ENCODE data around the gene ELL3.
"Not testable (repeated sequence)": the region's sequence is repeated elsewhere in the genome, so short reads cannot be mapped to it uniquely, and the experiment has no call there.

ELL3 gene

DNA sequence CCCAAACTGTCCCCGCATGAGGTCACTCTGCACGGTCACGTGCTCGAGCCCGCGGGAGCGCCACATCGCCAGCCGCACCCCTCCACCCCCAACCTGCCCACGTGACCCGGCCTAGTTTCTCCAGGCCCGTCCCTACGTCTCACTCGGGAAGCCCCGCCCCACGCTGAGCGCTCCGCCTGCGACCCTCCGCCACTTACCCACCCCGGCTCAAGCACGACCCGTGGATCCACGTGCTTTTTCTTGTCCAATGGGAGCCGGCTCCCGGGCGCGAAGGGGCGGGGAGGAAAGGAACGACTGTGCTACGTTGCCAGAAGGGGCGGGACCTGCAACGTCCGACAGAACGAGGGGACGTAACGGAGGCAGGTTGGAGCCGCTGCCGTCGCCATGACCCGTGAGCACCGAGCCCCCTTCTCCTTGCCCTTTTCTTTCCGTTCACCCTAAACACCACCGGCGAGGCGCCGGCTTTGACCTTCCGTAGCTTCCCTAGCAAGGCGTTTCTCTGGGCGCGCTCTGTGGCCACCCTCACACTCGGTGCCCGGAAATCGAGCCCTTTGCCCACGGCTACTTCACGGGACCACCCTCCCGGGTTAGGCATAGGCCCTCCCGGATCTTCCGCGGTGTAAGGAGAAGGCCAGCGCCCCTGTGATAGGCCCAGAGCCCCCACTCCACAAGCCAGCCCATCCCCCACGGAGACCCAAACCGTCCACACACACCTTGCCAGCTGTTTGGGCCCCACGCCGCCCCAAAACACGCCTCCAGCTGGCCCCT lies 15.4 kb upstream of the ELL3 start, which contains the start of gene SERF2:
SERF2 (plus strand) TSS at position 328 of the 768 bp plus-strand sequence; CDS start at position 385, 57 bp downstream.
- DNase-seq = peak; percentile 100

DNA sequence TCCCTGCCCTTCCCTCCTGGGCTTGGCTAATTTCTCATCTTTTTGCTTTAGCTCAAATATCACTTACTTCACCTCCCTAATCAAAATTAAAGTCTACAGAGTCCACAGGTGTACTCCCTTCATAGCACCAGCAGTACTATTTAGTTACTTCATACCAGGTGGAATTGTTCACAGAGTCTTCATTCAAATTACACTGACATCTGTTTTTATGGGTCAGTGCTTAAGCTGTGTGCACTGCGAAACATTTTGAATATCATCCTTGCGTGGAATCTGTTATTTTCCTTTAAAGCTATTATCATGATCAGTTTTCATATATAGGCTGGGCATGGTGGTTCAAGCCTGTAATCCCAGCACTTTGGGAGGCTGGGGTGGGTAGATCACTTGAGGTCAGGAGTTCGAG lies 12.6 kb upstream of the ELL3 start:
- no peak for DNase-seq

- no peak for DNase-seq
Observed at GRCh38 chr15:43779016-43779415, 2.2 kb upstream of the ELL3 start.

DNA sequence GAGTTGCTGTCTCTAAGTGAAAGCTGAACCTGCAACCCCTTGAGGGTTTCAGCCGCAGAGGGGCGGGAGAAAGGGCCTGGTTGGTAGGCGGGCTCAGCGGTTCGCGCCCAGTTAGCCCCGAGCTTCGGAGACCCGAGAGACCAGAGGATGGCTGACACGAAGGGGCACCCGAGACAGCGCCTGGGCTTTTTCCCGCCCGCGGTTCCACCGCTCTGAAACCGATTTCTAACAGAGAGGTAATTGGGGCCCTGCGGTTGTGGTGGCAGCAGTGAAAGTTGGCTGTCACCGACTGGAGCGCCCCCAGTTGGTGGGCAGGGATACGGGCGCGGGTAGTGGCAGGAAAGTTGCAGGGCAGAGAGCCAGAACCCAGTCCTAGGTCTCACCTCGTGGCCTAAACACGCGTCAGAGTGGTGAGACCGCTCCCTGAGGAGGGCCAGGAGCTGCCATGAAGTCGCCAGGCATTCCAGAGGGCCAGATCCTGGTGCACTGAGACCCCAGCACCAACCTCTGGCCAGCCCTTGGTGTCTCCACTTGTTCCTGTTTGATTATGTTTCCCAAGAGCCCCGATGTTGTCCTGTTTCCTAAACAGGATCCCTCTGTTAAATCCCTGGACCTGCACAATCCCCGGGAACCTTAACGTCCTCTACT lies 625 bp upstream of the ELL3 start:
- DNase-seq = peak; percentile 87

- DNase-seq = peak; percentile 26
Observed at GRCh38 chr15:43776101-43776717, 557 bp downstream of the ELL3 start.

DNA sequence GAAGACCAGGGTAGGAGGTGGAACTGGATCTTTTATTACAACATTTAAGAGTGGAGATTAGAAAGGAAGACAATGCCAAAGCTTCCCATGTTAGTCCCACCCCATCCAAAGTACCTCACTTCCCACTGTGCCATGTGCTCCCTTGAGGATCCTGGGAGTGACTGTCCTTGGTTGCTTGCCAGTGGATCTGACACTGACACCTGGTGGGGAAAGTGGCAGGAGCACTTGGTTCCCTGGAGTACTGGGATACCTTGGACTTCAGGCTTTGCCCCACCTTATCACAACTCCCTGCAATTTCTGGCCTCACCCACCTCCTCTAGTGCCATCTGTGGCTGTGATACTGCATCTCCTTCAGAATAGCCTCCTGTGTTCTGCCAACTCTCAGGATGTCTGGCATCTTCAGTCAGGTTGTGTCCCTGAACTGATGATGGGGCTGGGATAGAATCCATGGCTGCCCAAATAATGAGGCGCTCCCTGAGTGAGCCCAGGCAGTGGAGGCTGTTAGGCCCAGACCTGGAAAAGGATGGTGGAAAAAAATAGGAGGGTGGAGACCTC lies 1.3 kb downstream of the ELL3 start:
- no peak for DNase-seq

GRCh38 chr15:43774062-43774461 lies 2.7 kb downstream of the ELL3 start:
- no peak for DNase-seq

DNA sequence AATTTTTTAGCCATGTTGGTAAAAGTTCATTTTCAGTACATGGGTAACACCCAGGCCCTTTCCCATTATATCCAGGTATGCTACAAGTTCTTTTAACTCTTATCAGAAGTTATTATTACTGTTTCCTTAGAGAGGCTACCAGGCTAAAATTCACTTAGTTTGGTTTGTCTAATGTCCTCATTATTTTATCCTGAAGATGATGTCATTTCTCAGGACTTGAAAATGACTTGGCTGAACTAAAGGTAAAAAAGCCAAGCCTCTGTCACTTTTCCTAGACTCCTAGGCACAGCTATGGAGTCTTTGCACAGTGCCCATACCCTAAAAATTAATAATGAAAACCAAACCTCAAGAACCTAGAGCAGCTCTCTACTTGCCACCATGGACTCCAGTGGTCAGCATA lies 4.1 kb downstream of the ELL3 start:
- no peak for DNase-seq

DNA sequence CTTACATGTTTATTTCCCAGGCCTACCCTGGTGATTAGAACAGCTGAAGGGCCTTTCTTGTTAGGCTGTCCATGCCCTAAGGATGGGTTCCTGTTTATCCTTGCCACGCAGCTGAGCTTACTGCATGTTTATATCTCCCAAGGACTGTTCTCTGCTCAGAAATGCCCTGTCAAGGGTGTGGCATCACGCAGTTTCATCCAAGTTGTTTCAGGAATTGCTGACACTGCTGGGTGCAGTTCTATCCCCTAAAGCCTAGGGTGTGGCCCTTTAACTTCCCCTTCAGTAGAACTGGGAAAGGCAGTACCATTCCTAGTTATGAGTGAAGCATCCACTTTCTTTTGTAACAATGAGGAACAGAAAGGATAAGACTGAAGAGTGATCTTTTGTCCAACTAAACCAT lies 5.0 kb downstream of the ELL3 start:
- DNase-seq = no peak

GRCh38 chr15:43769584-43770228 lies 7.1 kb downstream of the ELL3 start:
- peak; percentile 70 for DNase-seq

DNA sequence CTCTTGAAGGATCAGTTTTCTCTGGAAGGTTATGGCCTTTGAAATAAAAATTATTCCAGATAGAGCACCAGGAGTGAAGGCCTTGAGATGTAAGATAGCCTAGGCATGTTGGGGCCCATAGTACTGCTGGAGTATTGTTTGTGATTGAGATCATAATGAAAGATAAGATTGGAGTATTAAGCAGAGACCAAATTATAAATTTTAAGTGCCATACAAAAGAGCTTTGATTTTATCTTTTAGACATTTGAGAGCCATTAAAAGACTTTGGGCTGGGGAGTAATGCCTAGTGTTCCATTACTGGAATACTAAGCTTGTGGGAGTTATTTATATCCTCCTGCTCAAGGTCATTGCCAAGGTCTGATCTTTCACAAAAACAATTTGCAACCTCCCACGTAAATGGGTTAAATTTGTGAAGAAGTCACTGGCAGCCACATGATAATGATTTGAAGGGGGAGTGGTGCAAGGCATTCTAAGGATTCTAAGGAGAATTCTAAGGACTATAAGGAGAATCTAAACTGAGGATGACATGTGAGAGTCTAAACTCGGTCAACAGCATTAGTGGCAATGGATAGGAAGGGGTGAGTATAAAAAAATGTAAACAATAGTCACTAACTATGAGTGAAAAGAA lies 12.8 kb downstream of the ELL3 start:
- no peak for DNase-seq

DNA sequence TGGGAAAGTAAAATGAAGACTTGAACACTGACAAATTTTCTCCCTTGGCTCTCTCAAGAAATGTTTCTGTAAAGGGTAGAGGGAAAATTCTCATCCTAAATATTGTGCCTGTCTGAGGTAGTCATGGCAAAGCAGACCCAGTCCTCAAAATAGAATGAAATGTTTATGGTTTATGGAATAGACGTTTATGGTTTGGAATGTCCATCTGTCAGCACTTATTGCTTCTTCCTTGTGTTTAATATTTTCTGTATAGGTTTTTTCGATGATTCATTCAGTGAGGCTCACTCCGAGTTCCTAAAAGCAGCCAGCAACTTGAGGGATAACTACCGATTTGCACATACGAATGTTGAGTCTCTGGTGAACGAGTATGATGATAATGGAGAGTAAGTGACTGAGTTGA lies 13.9 kb downstream of the ELL3 start:
- no peak for DNase-seq

GRCh38 chr15:43751885-43752284 lies 24.9 kb downstream of the ELL3 start:
- DNase-seq = no peak

GRCh38 chr15:43749690-43750345 lies 26.9 kb downstream of the ELL3 start:
- peak; percentile 73 for DNase-seq

- peak; percentile 56 for DNase-seq
Observed at GRCh38 chr15:43748376-43748775, 28.4 kb downstream of the ELL3 start.

GRCh38 chr15:43746903-43747309 lies 29.9 kb downstream of the ELL3 start:
- DNase-seq = peak; percentile 38

GRCh38 chr15:43746245-43746902 lies 30.4 kb downstream of the ELL3 start, which contains the start of gene PDIA3:
Gene PDIA3 (plus strand): TSS chr15:43746438. CDS start chr15:43746540, 102 bp downstream.
- DNase-seq = peak; percentile 88

DNA sequence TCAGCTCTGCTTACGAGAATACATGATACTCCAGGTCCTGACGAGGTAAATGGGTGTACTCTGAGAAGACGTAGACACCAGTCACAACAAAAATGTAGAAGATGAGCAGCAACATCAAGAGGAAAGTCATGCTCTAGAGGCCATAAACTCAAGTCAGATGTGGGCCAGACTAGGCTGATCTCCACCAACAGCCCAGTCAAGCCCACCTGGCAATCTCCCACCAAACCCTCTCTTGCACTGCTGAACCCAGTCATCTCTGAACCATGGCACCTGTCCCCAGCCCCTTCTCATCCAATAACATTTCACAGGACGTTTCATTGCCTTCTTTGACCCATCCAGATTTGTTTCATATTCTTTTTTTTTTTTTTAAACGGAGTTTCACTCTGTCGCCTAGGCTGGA lies 41.4 kb downstream of the ELL3 start:
- no peak for DNase-seq

DNA sequence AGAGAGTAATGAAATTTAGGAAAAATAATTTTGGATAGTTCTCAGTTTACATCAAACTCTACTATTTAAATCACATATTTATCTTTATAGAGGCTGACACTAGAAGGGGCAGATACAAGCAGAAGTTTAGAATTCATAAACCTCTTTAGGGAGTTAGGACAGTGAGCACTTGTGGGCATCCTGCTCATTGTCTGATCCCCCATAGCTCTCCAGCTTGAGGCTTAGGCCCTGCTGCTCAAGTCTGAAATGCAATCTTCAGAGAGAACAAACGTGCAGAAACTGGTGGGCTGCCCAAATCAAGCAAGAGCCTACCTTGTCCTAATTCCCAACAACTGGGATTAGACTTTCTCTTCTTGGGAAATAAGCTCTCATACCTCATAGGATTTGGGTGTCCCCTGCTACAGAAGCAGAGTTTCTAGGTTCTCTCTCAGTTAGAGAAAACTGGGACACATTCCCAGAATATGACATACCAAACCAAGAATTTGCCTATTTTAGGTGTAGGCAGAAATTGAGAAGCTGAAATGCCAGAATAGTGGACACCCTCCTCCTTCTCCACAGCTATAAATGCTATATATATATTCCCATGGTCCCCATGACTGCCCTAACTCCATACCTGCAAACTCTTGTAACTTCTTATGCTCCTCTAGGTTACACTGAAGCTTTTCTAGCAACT lies 48.6 kb downstream of the ELL3 start:
- not testable (repeated sequence) for DNase-seq

DNA sequence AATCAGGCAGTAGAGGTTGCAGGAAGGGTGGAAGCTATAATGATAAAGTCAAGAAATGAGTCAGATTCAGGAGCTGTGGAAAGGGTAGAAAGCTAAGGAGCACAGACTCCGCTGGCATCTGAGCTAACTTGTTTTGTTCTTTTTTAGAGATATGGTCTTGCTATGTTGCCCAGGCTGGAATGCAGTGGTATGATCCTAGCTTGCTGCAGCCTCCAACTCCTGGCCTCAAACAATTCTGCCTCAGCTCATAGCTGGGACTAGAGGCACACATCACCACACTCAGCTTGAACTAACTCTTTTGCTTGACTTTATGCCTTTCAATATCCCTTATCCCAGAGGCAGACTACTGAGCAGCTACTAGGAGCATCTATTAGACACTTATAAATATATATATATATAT lies 50.5 kb downstream of the ELL3 start:
- not testable (repeated sequence) for DNase-seq

GRCh38 chr15:43723151-43723550 lies 53.6 kb downstream of the ELL3 start:
- DNase-seq = no peak

All from CD4-positive, alpha-beta T cell treated with Interleukin-12 subunit alpha and Interleukin-12 subunit beta, for 1 hour (primary cell).